ENCODE results near the gene PAN3.
A peak's percentile ranks its signal among the peaks of the same experiment; 100 is the strongest.

Gene PAN3

GRCh38 chr13:28204690-28205443 lies 66.5 kb downstream of the PAN3 start:
- TF ChIP-seq CTCF (IDR thresholded peaks at IDR 0.05; ENCODE audit: low read depth, low read length): no peak
- H3K27me3 ChIP-seq: no peaks in the 10 kb centered on the region
- no peaks in the 10 kb centered on the region for H3K36me3 ChIP-seq
- no peak overlapping the region for H3K4me3 ChIP-seq (ENCODE audit: low read depth, low read length)
- H3K9me3 ChIP-seq: no peaks in the 10 kb centered on the region
- H3K4me1 ChIP-seq: no peaks in the 10 kb centered on the region
- no peak for DNase-seq

DNA sequence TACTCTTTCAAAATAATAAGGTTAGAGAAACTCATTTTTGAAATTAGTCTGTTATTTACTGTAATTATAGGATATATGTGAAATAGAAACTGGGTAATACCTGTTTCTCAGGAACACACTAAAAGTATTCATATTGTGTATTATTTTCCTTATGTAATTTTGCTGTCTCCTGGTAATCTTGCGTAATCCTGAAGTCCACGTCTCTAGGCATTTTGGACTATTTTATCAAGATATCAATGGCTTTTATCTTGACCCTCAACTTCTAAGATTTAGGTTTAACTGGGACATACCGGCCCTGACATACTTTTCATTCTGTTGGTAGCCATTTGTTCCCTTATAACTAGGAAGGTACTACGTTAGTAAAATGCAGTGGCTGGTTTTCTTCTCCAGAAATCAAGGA lies 80.3 kb downstream of the PAN3 start:
- no peak for DNase-seq
- Histone ChIP-seq H3K9me3 (no peaks in the 10 kb centered on the region), H3K27me3 (no peaks in the 10 kb centered on the region), H3K4me3 (ENCODE audit: low read depth, low read length) (no peak overlapping the region), H3K36me3 (no peaks in the 10 kb centered on the region), H3K4me1 (peaks cover 11% of the 10 kb centered on the region; the same call in 1 of the 2 replicates)
- TF ChIP-seq CTCF (IDR thresholded peaks at IDR 0.05; ENCODE audit: low read depth, low read length): no peak

DNA sequence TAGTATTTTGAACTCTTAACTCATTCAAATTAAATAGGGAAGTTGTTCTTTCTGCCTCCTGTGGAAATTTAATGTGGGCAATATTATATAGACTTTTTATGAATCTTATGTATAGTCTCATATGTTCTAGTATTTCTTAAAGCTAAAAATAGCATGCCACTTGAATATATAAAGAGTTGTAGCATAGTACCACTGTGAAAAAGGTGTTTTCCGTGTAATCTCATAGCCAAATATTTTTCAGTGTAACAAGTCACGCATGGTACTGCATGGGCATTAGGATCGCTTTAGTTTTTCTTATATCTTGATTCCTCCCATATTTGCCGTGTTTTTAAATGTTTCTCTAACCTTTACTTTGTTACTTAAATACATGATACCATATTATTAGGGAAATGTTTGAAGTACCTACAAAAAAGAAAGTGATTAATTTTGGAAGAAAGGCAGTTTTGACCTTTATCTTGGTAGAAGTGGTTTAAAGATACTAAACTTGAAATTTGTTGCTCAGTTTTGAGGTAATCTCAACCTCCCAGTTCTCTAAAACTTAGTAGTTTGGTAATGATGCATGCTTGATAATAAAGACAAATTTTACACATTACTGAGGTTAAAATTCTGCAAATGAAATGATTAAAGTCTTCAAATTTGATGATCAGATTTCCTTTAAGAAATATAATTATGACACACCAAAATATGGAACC lies 81.2 kb downstream of the PAN3 start:
- Histone ChIP-seq H3K4me1 (peaks cover 11% of the 10 kb centered on the region; the same call in 1 of the 2 replicates), H3K27me3 (no peaks in the 10 kb centered on the region), H3K36me3 (no peaks in the 10 kb centered on the region), H3K9me3 (no peaks in the 10 kb centered on the region), H3K4me3 (ENCODE audit: low read depth, low read length) (no peak overlapping the region)
- TF ChIP-seq CTCF (IDR thresholded peaks at IDR 0.05; ENCODE audit: low read depth, low read length): no peak
- no peak for DNase-seq

GRCh38 chr13:28220166-28220565 lies 81.8 kb downstream of the PAN3 start:
- Histone ChIP-seq H3K4me1 (peaks cover 11% of the 10 kb centered on the region; the same call in 1 of the 2 replicates), H3K36me3 (no peaks in the 10 kb centered on the region), H3K9me3 (no peaks in the 10 kb centered on the region), H3K27me3 (no peaks in the 10 kb centered on the region), H3K4me3 (ENCODE audit: low read depth, low read length) (no peak overlapping the region)
- no peak for TF ChIP-seq CTCF (IDR thresholded peaks at IDR 0.05; ENCODE audit: low read depth, low read length)
- peak; percentile 58 for DNase-seq

GRCh38 chr13:28229522-28230411 lies 91.4 kb downstream of the PAN3 start:
- Histone ChIP-seq H3K9me3 (no peaks in the 10 kb centered on the region), H3K4me1 (peaks cover 6% of the 10 kb centered on the region), H3K27me3 (no peaks in the 10 kb centered on the region), H3K4me3 (ENCODE audit: low read depth, low read length) (no peak overlapping the region), H3K36me3 (no peaks in the 10 kb centered on the region; the same call in 1 of the 2 replicates)
- no peak for TF ChIP-seq CTCF (IDR thresholded peaks at IDR 0.05; ENCODE audit: low read depth, low read length)
- DNase-seq: no peak

Measured in BE2C (cell line).